Mesothelial cell of epicardium (in vitro differentiated cells): Measurements from ENCODE around the gene ZNF626. TPM values are rescaled to one million over a fixed set of nuclear protein-coding genes. Genes with fewer than 3 reads are reported as not detected.
"Not testable (repeated sequence)": the region's sequence is repeated elsewhere in the genome, so short reads cannot be mapped to it uniquely, and the experiment has no call there.

Experiments
- DNase-seq, 2 experiments: peaks; one replicate each; pipeline ENCODE4 v3.0.0; 2021; ENCODE audit warnings: low spot score in 2 of 2; ENCODE audit not compliant: unreplicated experiment in 2 of 2
- H3K27ac Mint-ChIP-seq: 2 replicates; pipeline ENCODE4 v1.8.0; 2021; ENCODE audit warnings: mixed read lengths
- H3K27me3 Mint-ChIP-seq: 2 replicates; pipeline ENCODE4 v1.8.0; 2021; ENCODE audit warnings: low read depth, mixed read lengths
- H3K36me3 Mint-ChIP-seq: 2 replicates; pipeline ENCODE4 v1.8.0; 2021; ENCODE audit warnings: mixed read lengths
- H3K4me1 Mint-ChIP-seq: 2 replicates; pipeline ENCODE4 v1.8.0; 2021; ENCODE audit warnings: mixed read lengths
- H3K4me3 Mint-ChIP-seq: 2 replicates; pipeline ENCODE4 v1.8.0; 2021; ENCODE audit warnings: mild to moderate bottlenecking, moderate library complexity, mixed read lengths
- H3K9me3 Mint-ChIP-seq: 2 replicates; pipeline ENCODE4 v1.8.0; 2021; ENCODE audit warnings: mixed read lengths
- CTCF ChIP-seq: fragments of 200-600 bp; sonication (generic); IDR thresholded peaks from one replicate; pipeline ENCODE4 v1.5.0; 2021; ENCODE audit warnings: antibody characterized with exemption; ENCODE audit not compliant: unreplicated experiment
- total RNA-seq: library from RNA; stranded (reverse); gene quantifications from 3 replicates; pipeline ENCODE4 v1.2.1, GENCODE V29; 2021

Gene ZNF626
- total RNA-seq, 1 donor from 2014 or later: 30.2 TPM

- H3K4me3 Mint-ChIP-seq: no peak overlapping the region
Observed at GRCh38 chr19:20662421-20663105, 1.2 kb upstream of the ZNF626 start.

GRCh38 chr19:20660473-20661140 lies 764 bp downstream of the ZNF626 start:
- no peaks in the 10 kb centered on the region for H3K27me3 Mint-ChIP-seq
- TF ChIP-seq CTCF: no peak
- no peak for DNase-seq
- H3K27ac Mint-ChIP-seq: peak overlapping the region; percentile 100
- H3K9me3 Mint-ChIP-seq: peaks cover 15% of the 10 kb centered on the region
- peaks cover 33% of the 10 kb centered on the region for H3K36me3 Mint-ChIP-seq
- peaks cover 20% of the 10 kb centered on the region for H3K4me1 Mint-ChIP-seq
- peak overlapping the region; percentile 97 for H3K4me3 Mint-ChIP-seq

More at GRCh38 chr19:20662421-20663105, 1.2 kb upstream of the ZNF626 start:
- Mint-ChIP-seq H3K36me3 (peaks cover 15% of the 10 kb centered on the region), H3K9me3 (peaks cover 11% of the 10 kb centered on the region), H3K27me3 (no peaks in the 10 kb centered on the region), H3K27ac (no peak overlapping the region), H3K4me1 (peaks cover 20% of the 10 kb centered on the region)
- no peak for TF ChIP-seq CTCF
- no peak for DNase-seq

GRCh38 chr19:20640545-20640944 lies 20.8 kb downstream of the ZNF626 start:
- DNase-seq: no peak
- no peaks in the 10 kb centered on the region for H3K27me3 Mint-ChIP-seq
- H3K36me3 Mint-ChIP-seq: peaks cover 77% of the 10 kb centered on the region
- H3K4me3 Mint-ChIP-seq: no peak overlapping the region
- H3K4me1 Mint-ChIP-seq: no peaks in the 10 kb centered on the region
- peaks cover 43% of the 10 kb centered on the region for H3K9me3 Mint-ChIP-seq
- TF ChIP-seq CTCF: no peak
- H3K27ac Mint-ChIP-seq: no peak overlapping the region

GRCh38 chr19:20640023-20640422 lies 21.3 kb downstream of the ZNF626 start:
- Mint-ChIP-seq H3K4me3 (no peak overlapping the region), H3K27me3 (no peaks in the 10 kb centered on the region), H3K27ac (no peak overlapping the region), H3K4me1 (no peaks in the 10 kb centered on the region), H3K9me3 (peaks cover 39% of the 10 kb centered on the region), H3K36me3 (peaks cover 77% of the 10 kb centered on the region)
- TF ChIP-seq CTCF: no peak
- no peak for DNase-seq

GRCh38 chr19:20624560-20624959 lies 36.8 kb downstream of the ZNF626 start:
- H3K4me1 Mint-ChIP-seq, DNase-seq, H3K27me3 Mint-ChIP-seq, H3K27ac Mint-ChIP-seq, H3K4me3 Mint-ChIP-seq: not testable (repeated sequence)
- H3K9me3 Mint-ChIP-seq: peaks cover 31% of the 10 kb centered on the region
- peaks cover 38% of the 10 kb centered on the region for H3K36me3 Mint-ChIP-seq

- TF ChIP-seq CTCF: no peak
- H3K27me3 Mint-ChIP-seq: no peaks in the 10 kb centered on the region
Observed at GRCh38 chr19:20616071-20616470, 45.3 kb downstream of the ZNF626 start.

GRCh38 chr19:20614971-20615370 lies 46.4 kb downstream of the ZNF626 start:
- not testable (repeated sequence) for DNase-seq, H3K27ac Mint-ChIP-seq, H3K4me1 Mint-ChIP-seq, H3K4me3 Mint-ChIP-seq, H3K27me3 Mint-ChIP-seq, H3K36me3 Mint-ChIP-seq
- H3K9me3 Mint-ChIP-seq: peaks cover 63% of the 10 kb centered on the region

More at GRCh38 chr19:20616071-20616470, 45.3 kb downstream of the ZNF626 start:
- H3K27ac Mint-ChIP-seq: no peak overlapping the region
- DNase-seq: no peak
- peaks cover 5% of the 10 kb centered on the region for H3K36me3 Mint-ChIP-seq
- H3K4me3 Mint-ChIP-seq: no peak overlapping the region
- peaks cover 55% of the 10 kb centered on the region for H3K9me3 Mint-ChIP-seq
- no peaks in the 10 kb centered on the region for H3K4me1 Mint-ChIP-seq
